NCI-H82 (cell line): ENCODE measurements around the gene ARHGAP10.

Experiments used
- DNase-seq: peaks from one replicate; lab custom pipeline; 2025; lab: John Stamatoyannopoulos, UW

The ARHGAP10 gene

DNA sequence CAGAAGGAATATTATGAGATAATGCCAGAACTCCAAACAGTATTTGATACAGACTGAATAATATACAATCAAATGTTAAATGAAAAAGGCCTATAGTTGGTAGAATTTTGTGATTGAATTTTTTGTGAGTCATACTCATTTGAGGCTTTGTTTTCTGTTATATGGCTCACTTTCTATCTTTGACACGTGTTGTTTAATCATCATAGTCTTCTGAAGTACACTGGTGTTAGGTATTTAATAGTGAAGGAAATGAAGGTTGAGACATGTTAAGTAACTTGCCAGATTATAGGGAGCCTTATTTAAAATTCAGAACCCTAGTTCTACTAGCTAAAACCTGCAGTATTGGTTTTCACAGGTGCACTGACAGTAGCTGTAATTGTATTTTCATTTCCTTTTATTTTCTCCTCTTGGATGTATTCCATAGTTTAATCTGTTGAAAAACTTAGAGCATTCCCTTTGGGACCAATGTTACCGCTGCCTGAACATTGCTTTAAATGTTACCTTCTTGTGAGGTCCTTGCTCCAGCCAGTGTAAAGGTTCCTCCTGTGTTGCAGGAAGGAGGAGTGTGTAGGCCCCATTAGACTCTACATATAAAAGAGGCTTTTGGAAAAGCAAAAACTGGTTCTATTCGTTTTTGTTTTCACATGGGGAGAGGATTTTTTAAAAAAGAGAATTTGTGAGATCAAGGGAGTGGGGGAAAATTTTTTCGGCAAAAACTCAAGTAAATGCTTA, 224.1 kb downstream of the ARHGAP10 start:
- DNase-seq = no peak

DNA sequence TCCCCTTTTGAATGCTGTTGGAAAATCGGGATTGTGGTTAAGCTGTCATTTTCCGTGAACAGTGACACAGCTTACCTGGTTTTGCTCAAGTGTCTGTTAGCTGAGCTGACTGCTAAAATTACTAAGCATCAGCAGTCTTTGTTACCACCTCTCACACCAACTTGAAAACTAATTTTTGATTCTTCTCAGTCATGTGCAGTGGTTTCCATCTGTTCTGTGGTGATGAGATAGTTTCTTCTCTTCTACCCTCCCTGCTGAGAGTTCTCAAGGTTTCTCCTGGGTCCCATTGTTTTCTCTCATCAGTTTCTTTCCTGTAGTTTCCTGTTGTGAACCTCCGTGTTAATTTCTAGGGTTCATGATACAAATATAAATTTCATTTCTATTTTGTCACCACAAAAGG, 225.6 kb downstream of the ARHGAP10 start:
- DNase-seq = no peak

DNA sequence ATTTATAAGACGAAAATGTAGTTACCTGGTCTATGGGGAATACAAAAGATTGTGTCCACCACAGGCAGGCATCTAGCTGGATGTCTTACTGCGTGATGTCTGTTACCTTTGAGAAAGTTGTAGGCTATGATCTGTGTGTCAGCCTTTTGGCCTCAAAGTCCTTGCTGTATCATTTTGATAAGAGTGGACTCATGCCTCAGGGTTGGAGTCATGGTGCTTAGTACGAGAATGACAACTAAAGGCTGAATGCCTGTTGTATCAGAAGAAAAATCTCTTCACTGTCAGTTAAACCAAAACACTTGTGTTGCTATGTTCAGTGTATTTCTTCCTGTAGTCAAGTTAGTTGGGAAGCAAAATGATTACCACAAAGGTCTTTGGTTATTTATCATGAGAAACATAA, 226.2 kb downstream of the ARHGAP10 start:
- no peak for DNase-seq

DNA sequence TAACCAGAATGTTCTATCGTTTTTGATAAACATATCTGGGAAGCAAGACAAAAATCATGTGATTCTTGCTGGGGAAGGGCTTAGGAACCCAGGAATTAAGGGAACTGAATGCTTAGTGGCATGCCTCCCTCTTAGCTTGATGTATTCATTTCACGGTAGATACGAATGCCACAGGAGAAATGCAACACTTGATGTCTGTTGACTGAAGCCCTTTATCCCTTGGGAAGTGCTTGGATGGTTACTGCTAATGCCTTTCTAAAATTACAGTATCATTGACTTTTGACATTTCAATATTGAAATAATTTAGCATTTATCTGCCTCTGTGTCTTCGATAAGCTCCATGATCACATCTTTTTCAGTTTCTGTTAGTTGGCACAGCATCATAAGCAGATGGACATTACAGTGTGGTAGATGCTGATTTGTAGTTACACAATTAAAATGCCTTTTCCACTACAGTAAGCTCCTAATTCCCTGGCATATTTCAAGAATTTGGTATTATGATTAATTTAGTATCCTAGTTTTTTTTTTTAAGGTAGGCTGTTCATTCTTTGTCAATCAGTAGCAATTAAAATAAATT, 226.7 kb downstream of the ARHGAP10 start:
- no peak for DNase-seq

DNA sequence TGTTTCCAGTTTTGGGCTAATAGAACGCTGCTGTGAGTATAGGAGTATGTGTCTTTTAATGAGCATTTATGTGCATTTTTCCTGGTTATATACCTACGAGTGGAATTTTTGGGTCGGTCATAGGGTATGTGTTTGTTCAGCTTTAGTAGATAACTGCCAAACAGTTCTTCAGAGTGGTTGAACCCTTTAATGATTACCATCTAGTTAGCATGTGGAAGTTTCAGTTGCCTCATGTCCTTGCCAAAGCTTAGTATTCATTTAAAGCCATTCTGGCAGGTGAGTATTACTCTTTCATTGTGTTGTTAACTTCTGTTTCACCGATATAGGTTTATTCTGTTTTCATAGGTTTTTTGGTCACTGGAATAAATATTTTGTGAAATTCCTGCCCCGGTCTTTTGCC, 229.1 kb downstream of the ARHGAP10 start:
- DNase-seq = no peak

DNA sequence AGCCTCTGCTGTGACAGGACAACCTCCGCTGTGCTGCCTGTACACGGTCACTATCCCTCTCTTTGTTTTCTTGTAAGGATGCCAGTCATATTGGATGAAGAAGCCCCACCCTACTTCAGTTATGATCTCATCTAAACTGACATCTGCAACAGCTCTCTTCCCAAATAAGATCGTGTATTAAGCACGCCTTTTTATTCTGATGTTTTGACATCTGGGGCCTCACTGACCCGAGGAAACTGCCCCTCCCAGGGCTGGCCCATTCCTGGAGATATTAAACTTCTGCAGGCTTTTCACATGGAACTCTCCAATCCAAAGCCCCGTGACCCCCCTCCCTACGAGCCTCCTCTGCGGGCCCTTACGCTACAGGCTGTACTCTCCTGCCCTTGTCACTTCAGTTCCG, 232.0 kb downstream of the ARHGAP10 start:
- no peak for DNase-seq

DNA sequence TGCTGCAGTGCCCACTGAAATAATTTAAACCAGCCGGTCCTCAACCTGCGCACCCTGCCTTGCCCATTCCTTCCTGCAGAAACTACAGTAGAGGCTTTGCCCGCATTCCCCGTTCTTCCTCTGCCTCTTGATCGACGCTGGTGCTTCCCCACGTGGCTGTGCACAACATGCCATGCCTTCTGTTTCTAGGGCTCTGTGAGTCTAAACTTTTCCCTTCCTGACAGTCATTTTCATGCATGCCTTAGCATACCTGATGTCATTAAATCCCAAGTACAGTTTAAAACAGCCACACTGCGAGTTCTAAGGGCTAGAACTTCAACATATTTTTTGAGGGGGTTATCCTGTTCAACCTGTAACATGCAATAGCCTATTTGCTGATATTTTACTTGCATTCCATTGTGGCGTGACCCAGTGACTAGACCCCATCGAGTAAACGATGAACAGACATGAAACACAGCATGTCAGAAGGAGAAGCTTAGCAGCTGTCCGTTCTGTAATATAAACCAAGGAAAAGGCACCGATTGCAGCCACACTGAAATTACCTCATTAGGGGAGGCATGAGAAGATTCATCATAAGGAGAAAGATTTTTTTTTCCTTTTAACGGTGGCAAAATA, 232.5 kb downstream of the ARHGAP10 start:
- DNase-seq = no peak

DNA sequence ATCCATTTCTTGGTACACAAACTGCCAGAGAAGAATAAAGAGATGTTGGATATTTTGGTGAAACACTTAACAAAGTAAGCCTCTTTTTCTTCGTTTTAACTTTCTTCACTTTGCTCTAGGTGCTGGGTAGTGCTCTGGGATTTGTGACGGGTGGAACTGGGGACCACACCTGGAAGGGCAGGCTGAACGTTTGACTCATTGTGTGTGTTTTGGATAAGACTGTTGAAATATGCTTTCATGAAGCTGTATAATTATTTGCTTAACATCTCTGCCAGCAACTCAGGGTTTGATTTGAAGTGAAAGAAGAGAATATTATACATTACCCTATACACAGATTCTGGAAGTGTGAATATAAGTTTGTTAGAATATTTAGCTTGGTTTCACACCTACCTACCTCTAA, 233.2 kb downstream of the ARHGAP10 start:
- DNase-seq = no peak

DNA sequence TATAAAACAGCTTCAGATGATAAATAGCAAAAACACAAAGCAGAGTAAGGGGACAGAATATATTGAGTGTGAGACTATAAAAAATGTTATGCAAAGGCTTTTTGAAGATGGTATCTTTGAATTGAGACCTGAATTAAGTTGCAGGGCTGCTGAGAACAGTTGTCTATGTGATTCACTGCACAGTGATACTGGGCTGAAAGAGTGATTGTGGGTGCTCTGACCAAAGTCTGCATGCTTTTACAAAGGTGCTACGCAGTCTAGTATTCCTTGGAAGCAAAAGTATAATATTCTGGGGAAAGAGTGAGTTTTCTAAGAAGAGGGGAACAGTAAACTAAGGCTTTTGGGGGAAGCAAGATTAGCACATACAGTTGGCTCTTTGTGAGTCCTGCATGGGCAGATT, 234.0 kb downstream of the ARHGAP10 start:
- no peak for DNase-seq

DNA sequence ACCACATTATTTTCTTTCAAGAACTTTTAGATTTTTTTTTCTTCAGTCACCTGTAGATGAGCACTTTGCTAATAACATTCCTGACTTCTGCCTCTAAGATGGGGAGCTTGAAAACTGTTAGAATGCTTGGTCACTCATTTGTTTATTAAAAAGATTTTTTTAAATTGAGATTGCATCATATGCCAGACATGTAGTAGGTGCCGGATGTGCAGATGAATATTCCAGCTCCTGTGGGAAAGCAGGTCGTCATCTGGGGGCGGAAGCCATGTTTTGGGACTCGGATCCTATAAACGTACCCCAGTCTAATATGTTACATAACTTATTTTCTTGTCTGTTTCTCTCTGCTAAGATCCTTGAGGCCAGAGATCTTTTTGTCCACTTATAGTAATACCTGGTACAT, 236.8 kb downstream of the ARHGAP10 start:
- DNase-seq = no peak

DNA sequence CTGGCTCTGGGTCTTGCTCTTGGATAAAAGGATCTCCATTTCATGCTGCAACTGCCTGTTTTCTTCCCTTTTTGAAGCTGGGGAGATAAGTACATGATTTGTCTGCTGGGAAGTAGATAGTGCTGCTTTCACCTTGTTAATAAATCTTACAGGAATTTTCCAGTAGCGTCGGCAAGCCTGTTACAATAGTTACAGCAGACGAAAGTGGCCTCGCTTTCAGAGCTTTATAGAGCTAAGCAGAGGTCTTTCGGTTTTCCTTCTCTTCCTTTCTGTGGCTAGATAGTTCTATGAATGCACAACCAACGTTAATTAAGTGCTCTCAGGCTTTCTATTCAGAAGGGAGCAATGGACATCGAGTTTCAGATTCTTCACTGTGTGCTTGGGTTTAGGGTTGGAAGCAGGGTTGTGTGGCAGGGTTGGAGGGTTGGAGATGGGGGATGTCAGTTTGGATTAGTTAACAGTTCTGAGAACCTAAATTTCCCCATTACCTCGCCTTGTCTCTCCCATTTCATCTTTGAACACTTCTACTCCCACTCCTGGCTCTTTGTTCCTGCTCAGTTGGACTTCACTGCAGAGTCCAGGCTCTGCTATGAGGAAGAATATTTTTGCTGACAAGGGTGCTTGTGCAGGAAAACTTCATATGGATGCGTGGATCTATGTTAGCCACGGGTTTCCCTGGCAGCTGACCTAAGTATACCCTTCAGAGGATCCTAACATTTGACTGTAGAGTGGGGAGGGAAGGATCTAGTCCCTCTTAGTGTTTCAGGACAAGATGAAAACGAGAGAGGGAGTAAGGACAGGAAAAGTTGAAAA, 237.9 kb downstream of the ARHGAP10 start:
- no peak for DNase-seq

DNA sequence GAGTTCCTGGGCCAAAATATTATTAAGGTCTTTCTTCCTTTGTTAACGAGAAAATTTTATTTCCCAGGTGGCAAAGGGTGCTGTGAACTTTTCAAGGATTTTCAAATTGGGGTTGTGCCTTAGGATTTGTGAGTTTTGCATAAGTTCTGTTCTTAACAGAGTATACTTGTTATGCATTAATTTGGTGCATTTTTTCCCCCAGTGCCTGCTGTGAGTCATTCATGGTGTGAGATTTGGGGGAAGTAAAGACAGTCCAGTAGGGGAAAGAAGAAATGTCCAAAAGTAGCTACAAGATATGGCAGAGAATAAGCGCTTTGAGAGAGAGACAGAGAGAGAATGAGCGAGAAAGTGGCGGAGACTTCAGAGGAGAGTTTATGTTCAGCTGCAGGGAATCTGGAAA, 239.2 kb downstream of the ARHGAP10 start:
- no peak for DNase-seq

DNA sequence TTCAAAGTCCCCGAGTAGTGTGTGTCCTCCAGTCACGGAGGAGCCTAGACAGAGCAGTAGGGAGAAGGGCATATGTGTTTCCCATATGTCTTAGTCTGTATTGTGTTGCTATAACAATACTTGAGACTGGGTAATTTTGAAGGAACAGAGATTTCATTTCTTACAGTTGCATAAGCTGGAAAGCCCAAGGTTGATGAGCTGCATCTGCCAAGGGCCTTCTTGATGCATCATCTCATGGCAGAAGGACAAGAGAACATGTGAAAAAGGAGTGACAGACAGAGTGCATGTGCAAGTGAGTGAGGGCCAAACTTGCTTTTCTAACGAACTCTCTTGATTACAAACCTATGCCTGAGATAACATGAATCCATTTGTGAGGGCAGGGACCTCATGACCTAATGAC, 243.4 kb downstream of the ARHGAP10 start:
- no peak for DNase-seq

DNA sequence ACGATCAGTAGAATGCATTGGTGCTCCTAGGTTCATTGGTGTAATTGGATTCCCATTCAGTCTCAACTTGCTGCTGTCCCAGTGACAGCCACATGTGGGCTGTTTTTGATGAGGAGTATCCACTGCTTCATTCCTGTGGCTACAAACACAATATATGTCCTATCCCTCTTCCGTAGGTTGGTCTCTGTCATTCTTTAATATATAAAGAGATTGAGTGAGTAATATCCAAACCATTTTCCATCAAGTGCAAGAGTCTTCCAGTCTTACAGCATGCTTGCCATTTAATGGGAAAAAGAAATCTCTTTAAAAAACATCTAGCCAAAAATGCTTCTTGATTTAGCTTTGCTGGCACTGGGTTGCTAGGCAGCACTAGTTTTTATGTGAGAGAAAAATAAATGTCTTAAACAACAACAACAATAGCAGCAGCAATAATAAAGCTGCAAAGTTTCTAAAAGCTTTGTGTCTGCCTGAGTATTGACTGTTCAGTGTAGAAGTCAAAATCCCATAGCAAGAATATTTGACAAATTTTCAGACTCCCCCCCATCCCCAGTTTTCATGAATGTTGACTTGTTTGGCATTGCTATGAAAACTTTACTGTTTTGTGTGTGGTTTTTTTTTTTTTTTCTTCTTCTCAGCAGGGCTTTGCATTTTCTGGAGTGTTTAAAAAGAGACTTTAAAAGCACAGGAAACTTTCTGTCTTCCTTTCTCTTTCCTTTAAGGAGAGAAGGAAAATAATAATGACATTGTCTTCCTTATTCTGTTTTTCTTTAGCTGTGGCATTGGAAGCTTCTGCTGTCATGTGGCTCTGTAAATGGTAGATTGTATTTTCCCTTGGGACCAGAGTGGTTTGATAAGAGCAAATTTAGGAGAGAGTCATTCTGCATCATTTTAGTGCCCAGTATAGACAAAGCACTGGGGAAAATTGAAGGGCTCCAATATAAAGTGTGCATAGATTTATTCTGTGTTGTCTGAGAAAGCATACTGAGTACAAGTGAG, 244.3 kb downstream of the ARHGAP10 start:
- peak; percentile 6 for DNase-seq

DNA sequence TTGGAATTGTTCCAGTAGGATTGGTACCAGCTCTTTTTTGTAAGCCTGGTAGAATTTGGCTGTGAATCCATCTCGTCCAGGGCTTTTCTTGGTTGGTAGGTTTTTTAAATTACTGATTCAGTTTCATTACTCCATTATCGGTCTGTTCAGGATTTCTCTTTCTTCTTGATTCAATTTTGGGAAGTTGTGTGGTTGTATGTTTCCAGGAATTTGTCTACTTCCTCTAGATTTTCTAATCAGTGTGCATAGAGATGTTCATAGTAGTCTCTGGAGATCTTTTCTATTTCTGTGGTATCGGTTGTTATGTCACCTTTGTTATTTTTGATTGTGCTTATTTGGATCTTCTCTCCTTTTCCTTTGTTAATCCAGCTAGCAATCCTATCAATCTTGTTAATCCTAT, 248.7 kb downstream of the ARHGAP10 start:
- DNase-seq = peak; percentile 50

DNA sequence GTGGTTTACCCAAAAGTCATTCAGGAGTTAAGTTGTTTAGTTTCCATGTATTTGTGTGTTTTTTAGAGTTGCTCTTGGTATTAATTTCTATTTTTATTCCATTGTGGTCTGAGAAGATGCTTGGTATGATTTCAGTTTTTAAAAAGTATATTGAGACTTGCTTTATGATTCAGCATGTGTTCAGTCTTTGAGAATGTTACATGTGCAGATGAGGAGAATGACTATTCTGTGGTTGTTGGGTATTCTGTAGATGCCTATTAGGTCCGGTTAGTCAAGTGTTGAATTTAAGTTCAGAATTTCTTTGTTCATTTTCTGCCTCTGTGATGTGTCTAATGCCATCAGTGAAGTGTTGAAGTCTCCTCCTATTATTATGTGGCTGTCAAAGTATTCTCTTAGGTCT, 249.4 kb downstream of the ARHGAP10 start:
- no peak for DNase-seq

DNA sequence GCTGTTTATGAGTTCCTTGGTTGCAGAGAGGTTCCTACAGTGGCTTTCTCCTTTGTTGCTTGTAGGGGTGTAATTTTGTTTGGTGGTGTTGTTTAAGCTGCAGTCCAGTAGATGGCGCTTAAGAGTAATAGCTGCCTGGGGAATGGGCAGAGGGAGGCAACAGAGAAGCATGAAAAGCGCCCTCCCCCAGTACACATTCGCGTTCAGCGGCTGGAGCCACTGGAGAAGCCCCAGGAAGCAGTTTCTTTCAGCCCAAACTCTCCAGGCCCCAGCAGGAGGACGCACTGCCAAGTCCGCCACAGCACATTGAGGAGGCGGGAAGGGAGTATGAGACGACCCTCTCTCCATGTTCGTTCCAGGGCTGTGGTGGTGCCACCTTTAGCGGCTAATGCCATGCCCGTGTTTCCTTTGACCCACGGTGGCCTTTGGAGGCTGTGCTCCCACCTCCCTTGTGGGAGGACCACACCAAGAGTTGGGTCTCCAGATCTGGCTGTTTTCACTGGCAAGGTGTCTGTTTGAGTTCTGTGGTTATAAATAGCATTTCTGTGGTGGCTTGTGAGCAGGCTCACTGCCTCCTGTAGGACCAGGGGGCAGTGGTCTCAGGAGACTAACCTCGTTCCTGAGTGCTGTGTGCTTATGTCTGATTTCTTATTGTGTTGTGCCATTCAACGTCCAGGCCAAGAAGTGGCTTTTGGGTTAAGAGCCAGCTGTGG, 252.3 kb downstream of the ARHGAP10 start:
- DNase-seq = peak; percentile 60

DNA sequence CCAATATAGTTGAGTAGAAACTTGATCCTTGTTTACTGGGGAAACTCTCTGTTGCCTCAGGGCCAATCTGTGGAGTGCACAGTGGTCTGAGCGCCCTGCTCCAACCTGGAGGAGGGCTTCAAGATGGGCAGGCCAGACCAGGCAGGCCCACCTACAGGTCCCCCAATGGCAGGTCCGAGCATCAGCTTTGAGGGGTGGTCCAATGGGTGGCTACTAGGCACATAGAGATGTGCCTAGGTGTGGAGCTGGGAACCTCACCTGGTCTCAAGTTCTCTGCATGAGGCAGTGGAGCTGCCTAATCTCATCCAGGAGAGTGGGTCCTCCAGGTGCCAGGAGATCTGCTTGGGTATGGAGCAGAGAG, 252.9 kb downstream of the ARHGAP10 start:
- DNase-seq = no peak

DNA sequence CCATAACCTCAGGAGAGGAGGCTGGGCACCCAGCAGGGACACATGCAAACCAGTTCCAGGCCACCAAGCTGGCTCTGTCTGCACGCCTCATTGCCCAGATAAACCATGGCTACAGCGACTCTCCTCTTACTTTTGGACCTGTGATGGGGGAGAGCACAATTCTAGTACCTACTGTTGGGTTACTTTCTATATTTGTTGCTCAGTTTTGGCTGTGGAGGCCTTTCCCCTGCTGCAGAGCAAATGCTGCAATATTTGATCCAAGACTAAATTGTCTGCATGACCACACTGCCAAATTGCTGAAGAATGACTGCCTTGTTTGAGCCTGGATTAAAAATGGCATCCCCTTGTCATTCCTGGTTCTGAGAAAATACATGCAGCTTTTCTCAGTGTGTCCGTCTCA, 253.5 kb downstream of the ARHGAP10 start:
- no peak for DNase-seq

DNA sequence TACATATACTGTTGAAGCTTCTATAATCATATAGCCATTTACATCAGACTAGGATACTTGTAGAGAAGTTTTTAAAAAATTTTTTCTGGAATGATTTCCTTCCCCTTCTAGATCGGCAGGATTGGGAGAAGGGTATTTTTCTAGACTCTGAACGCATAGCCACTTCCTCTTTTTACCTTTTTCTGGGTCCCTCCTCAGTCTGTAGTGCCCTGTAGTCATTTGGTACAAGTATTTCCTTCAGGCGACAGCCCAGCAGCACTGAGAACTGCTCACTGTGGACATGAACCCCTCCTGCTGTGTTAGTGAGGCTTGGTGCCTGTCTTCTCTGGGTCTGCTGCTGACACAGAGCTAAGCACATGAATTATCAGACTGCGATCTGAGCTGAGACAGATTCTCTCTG, 255.4 kb downstream of the ARHGAP10 start:
- no peak for DNase-seq
